HG02610 (cell line): Measurements from ENCODE around the gene TRPT1.
A peak's percentile ranks its signal among the peaks of the same experiment; 100 is the strongest.

Experiments used
- ATAC-seq: cut with Tn5 transposase; IDR thresholded peaks from one replicate; pipeline ENCODE4 v1.9.1; 2021; ENCODE audit warnings: mild to moderate bottlenecking, moderate library complexity; ENCODE audit not compliant: unreplicated experiment

Gene TRPT1, protein sequence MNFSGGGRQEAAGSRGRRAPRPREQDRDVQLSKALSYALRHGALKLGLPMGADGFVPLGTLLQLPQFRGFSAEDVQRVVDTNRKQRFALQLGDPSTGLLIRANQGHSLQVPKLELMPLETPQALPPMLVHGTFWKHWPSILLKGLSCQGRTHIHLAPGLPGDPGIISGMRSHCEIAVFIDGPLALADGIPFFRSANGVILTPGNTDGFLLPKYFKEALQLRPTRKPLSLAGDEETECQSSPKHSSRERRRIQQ

DNA sequence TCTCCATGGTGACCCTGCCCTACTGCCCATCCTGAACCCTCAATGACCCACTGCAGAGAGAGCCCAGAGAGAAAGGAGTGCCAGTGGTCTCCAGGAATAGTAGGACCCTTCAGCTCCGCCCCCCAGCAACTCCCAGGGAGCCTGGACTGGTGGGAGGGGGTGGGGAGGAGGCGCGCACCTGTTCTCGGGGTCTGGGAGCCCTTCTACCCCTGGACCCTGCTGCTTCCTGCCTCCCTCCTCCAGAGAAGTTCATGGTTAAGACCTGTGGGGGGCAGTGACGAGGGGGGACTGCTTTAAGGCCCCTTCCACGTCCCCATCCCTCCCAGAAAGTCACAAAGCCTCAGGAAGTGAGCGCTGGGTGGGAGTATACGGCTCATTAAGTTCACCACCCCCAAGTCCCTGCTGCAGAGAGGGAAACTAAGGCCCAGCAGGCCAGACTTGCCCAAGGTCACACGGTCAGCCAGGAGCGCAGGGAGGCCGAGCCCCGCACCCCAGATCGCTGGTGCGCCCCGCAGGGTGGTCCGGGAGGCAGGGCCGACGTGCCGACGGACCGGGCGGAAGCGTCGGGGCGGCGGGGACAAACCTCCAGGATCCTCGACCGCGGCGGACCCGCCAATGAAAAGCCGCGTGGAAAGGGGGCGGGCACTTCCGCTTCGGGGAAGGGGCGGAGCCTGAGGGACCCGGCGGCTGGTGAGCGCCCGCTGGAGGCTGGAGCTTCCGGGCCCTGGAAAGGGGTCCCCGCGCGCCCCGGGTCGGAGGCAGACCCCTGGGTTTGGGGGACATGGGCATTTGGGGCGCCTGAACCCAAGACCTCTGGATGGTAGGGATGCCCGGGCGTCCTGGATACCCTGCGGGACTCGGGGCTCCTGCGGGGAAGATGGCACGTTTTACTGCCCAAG, at the start of gene TRPT1, which contains the start of gene NUDT22:
Gene TRPT1 (minus strand): TSS at position 579 of the 899 bp plus-strand sequence. CDS start 326 bp downstream, at position 253.
Gene NUDT22 (plus strand): TSS at position 667 of the 899 bp plus-strand sequence. CDS start 379 bp downstream, outside the sequence.
- ATAC-seq, result peak; percentile 46

DNA sequence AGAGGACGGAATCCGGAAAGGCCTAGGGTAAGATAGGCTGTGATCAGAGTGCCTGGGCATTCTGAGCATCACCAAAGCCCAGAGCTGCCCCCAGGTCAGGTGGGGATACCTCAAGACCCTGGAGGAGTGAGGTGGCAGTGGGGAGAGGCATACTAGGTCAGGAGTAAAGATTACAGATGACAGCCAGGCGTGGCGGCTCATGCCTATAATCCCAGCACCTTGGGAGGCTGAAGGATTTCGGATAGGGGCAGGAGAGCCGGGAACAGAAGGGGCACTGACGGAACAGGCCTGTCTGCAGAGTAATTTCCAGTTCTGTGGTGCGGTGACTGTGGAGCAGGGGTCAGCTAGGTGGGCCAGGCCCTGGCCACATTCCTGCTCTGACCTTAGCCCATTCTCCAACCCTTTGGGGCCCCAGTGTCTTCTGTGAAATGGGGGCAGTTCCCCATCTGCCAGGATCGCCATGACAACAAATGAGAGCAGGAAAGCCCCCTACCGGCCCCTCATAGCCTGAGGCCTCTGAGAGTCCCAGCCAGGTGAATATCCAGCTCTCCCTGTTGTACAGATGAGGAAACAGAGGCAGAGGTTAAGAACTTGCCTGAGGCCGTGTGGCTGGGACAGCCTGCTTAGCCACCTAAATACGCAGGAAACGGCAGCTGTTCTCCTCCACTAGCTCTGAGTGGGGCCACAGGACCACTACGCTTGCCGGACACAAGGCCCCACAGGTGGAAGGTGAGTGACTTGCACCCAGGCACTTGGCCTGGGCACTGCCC, 49.2 kb upstream of the TRPT1 start:
- no peak for ATAC-seq

DNA sequence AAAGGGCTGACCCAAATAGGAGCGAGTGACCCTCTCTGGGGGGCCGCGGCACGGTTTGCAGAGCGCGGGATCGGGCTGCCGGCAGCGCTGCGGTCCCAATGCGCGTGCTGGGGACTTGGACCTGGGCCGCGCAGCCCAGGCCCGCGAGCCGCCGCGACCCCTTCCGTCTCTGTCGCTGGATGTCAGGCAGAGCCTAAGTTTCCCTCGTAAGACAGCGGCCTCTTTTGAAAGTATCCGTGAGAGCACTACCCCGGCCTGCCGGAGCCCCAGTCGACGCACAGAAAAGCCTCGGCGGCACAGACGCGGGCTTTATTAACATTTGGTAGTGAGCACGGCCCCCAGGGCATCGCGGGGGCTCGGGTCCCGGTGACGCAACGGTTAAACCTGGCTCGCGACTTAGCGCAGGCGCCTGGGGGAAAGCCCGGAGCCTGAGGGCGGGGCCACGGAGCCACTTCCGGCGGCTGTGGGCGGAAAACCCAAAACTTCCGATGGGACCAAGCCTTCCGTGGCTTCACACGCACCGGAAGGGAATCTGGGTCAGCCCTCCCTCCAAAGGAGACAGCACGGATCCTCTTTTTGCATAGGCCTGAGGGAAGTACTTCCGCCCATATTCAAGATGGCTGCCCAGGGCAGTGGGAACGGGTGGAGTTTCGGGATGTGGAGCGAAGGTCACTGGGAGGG, 43.7 kb upstream of the TRPT1 start:
- ATAC-seq, result peak; percentile 74

DNA sequence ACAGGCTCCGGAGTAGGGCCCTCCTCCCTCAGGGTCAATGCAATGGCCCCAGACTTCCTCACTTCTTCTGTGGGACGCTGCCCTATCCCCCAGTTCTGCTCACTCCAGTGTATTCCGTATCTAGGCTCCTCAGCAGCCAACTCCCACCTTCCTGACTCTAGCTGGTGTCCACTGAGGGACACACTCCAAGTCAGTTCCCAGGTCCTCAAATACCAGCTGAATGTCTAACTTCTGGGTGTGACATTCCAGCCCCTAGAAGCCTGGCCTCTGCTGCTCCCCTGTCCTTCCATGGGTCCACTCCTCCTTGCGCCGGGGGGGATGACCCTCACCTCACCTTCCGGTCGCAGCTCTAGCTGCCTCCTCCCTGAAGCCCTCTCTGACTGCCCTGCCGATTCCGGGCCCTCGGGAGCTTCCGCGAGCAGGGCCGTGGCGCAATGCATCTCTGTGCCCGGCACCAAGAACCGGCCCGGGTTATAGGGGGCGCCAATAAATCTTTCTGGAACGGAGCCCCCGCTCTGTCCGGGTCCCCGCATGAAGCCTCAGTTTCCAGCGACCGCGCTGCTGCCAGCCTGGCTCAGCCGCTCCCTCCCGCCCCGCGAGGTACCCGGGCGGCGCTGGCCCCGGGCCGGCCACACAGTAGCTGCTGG, 43.0 kb upstream of the TRPT1 start:
- ATAC-seq, result peak; percentile 12

- ATAC-seq, result no peak
Measured at GRCh38 chr11:64268025-64268892, 42.3 kb upstream of the TRPT1 start.

DNA sequence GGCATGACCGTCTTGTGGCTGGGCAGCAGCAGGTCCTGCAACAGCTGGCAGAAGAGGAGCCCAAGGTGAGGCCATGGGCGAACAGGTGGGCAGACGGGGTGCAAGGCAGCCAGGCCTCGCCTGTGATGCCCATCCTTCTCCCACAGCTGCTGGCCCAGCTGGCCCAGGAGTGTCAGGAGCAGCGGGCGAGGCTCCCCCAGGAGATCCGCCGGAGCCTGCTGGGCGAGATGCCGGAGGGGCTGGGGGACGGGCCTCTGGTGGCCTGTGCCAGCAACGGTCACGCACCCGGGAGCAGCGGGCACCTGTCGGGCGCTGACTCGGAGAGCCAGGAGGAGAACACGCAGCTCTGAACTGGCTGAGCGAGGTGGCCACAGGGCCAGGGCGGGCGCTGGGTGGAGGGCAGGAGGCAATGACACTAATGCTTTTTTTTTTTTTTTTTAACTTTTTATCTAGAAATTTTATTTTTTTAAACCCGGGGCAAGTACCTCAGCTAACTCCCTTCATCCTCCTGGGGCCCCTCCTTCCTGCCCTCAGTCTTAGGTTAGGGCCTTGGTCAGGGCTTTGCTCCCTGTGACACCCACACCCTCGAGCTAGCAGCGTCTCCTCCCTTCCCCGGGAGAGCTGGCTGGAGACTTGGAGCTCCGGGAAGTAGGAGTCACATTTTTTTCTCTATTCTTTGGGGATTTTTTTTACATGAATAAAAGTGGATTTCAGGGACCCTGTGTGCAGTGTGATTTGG, 41.4 kb upstream of the TRPT1 start:
- ATAC-seq, result no peak

- ATAC-seq, result no peak
Measured at GRCh38 chr11:64266339-64266738, 40.4 kb upstream of the TRPT1 start.

DNA sequence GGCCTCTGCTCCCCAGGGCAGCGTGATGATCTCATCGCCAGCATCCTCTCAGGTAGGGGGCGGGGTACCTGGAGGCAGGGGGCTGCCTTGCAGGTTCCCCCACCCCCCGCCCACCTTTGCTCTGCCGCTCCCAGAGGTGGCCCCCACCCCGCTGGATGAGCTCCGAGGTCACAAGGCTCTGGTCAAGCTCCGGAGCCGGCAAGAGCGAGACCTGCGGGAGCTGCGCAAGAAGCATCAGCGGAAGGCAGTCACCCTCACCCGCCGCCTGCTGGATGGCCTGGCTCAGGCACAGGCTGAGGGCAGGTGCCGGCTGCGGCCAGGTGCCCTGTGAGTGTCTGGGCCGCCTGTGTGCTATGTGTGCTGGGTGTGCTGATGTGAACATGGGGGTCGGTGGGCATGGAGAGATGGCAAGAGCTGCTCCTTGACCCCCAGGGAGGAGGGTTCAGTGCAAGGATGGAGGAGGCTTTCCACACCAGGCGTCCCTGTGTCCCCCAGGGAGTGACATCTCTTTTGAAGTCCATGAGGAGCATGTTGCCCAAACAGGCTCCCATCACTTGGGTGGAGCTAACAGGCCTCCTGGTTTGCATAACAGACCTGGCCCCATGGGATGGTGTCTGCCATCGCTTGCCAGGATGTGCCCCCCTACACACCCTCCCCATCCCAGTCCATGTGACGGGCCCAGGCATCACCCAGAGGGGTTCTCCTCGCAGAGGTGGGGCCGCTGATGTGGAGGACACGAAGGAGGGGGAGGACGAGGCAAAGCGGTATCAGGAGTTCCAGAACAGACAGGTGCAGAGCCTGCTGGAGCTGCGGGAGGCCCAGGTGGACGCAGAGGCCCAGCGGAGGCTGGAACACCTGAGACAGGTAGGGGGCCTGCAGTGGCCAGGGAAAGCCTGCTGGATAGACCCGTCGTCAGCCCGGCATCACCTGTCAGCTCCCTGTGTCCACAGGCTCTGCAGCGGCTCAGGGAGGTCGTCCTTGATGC, 39.5 kb upstream of the TRPT1 start:
- no peak for ATAC-seq

DNA sequence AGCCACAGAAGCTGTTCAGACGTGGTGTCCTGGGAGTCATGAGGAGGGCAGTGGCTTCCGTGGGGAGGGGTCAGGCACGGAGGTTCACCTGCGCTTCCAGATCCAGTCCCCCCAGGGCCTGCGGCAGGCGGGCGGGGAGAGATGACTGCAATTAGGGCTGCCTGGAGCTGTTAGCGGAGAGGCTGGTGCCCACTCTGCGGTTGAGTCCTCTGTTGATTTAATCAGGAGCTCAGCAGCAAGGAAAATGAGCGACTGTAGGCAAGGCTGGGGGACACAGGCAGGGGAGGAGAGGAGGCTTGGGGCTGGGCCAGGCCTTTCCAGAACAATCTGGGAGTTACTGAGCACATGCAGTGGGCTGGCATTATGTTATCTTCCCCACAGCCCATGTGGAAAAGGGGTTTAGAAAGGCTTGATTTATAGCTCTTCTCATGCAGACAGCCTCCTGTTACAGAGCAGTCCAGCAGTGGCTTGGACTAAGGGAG, 38.4 kb upstream of the TRPT1 start:
- ATAC-seq, result no peak

DNA sequence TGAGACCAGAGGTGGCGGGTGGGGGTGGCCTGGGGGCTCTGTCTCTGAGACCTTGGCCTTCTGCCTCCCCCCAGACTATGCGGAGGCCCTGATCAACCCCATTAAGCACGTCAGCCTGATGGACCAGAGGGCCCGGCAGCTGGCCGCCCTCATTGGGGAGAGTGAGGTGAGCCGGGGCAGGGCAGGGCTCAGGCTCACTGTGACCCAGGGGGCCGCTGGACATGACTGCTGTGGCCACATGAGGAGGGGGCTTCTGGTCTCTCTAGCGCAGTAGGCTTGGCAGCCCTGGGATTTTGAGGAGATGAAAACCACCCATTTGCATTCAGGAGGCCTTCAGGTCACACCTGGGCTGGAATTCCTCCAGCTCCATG, 37.9 kb upstream of the TRPT1 start:
- no peak for ATAC-seq

DNA sequence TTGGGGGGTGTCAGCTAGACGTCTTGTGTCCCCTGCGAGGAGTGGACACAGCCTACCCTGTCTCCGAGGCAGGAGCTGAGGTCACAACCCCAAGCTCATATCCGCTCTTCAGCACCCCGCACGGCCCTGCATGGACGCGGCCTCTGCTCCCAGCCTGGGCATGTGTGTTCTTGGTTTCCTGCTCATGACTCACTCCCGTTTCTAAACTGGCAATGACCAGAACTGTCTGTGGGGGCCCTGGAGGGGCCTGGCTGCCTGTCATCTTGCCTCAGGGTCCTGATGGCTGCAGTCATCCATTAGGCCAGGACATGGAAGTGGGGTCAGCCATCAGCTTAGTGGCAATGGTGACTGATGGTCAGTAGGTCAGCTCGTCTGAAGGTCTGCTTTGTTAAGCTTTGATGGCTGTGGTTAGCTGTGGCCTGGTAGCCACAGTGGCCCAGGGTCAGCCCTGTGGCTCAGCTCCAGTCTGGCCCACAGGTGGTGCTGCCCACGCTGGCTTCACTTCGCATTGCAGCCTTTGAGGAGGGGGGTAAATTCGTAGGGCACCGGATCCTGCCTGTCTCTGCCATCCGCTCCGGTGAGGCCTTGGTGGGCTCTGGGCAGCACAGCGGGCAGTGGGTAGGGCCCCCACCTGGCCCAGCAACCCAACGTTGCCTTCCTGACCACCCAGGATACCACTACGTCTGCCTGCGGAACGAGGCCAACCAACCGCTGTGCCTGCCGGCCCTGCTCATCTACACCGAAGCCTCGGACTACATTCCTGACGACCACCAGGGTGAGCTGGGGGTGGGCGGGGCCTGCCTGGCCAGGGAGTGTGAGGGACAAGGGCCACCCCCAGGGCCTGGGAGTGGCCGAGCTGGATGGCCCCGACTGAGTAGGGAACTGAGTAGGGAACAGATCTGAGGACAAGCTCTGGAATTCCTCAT, 37.3 kb upstream of the TRPT1 start:
- ATAC-seq, result no peak

DNA sequence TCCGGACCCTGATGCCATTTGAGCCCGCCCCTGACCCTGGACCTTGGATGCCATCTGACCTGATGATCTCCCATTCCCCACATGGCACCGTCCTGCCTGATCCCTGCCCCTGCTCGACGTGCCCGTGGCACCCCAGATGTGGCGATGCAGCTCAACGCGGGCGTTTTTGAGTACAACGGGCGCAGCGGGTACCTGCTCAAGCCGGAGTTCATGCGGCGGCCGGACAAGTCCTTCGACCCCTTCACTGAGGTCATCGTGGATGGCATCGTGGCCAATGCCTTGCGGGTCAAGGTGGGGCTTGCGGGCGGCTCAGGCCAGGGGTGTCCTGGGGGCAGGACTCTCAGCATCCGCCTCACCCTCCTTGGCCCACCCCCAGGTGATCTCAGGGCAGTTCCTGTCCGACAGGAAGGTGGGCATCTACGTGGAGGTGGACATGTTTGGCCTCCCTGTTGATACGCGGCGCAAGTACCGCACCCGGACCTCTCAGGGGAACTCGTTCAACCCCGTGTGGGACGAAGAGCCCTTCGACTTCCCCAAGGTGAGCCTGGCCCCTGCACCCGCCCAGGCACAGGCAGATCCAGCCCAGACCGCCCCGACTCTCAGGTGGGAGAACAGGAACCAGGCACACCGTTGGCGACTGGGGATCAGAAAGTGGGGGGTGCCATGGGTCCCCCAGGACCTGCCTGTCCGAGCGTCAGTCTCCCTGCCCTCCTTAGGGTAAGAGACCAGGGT, 36.5 kb upstream of the TRPT1 start:
- no peak for ATAC-seq

DNA sequence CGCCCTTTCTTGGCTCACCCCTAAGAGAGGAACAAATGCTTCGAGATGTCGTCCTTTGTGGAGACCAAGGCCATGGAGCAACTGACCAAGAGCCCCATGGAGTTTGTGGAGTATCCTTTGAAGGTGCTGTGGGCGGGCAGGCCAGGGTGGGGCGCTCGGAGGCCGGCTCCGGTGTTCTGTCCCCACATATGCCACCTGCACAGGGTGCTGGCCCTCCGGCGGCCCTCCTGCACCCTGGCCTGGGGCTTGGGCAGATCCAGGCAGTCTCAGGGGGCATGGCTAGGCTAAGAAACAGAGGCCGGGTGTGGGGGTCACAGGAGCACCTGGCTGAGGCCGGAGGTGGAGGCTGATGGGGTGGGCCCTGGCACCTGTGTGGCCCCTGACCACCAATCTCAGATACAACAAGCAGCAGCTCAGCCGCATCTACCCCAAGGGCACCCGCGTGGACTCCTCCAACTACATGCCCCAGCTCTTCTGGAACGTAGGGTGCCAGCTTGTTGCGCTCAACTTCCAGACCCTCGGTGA, 35.6 kb upstream of the TRPT1 start:
- ATAC-seq, result no peak

DNA sequence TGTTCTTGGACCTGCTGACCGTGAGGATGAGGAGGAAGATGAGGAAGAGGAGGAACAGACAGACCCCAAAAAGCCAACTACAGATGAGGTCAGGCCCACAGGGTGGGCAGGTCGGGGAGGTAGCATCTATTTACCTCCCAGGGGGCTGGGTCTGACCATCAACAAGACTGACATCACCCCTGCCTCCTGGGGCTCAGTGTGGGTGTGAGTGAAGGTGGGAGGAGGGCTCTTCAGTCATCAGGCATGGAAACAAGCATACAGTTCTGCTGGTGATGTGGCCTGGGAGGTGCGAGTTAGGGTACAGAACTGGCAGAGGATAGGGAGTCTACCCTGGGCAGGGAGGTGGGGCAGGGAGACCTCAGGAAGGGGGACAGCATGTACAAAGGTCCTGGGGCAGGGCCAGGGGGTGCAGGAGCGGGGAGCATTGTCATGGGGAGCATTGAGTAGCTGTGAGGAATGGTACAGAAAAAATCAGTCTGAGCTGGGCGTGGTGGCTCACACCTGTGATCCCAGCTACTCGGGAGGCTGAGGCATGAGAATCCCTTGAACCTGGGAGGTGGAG, 34.2 kb upstream of the TRPT1 start:
- no peak for ATAC-seq

- no peak for ATAC-seq
Measured at GRCh38 chr11:64259533-64260067, 33.6 kb upstream of the TRPT1 start.
